NCI-H1436 (cell line): ENCODE measurements around the gene SFTPA2.
"Not testable (repeated sequence)": the region's sequence is repeated elsewhere in the genome, so short reads cannot be mapped to it uniquely, and the experiment has no call there.

Source experiments
- DNase-seq: peaks from one replicate; lab custom pipeline; 2025; lab: John Stamatoyannopoulos, UW

The SFTPA2 gene

GRCh38 chr10:79556961-79557360, 3.2 kb downstream of the SFTPA2 start:
- DNase-seq = not testable (repeated sequence)

- DNase-seq = no peak
Observed at GRCh38 chr10:79555354-79556309, 4.6 kb downstream of the SFTPA2 start.

GRCh38 chr10:79552143-79552542, 8.1 kb downstream of the SFTPA2 start:
- no peak for DNase-seq

GRCh38 chr10:79547973-79548372, 12.2 kb downstream of the SFTPA2 start:
- no peak for DNase-seq

GRCh38 chr10:79547128-79547527, 13.1 kb downstream of the SFTPA2 start:
- DNase-seq = not testable (repeated sequence)

GRCh38 chr10:79544926-79545659, 15.1 kb downstream of the SFTPA2 start:
- DNase-seq = not testable (repeated sequence)

- DNase-seq = not testable (repeated sequence)
Observed at GRCh38 chr10:79544408-79544807, 15.8 kb downstream of the SFTPA2 start.

GRCh38 chr10:79542626-79543025, 17.6 kb downstream of the SFTPA2 start:
- no peak for DNase-seq

GRCh38 chr10:79540930-79541329, 19.3 kb downstream of the SFTPA2 start:
- DNase-seq = not testable (repeated sequence)

- not testable (repeated sequence) for DNase-seq
Observed at GRCh38 chr10:79538311-79538710, 21.9 kb downstream of the SFTPA2 start.

- DNase-seq = not testable (repeated sequence)
Observed at GRCh38 chr10:79533903-79534175, 26.4 kb downstream of the SFTPA2 start.

GRCh38 chr10:79533142-79533902, 26.9 kb downstream of the SFTPA2 start:
- not testable (repeated sequence) for DNase-seq

GRCh38 chr10:79528261-79528660, 31.9 kb downstream of the SFTPA2 start:
- DNase-seq = not testable (repeated sequence)

- not testable (repeated sequence) for DNase-seq
Observed at GRCh38 chr10:79525049-79525710, 35.0 kb downstream of the SFTPA2 start.

- DNase-seq = not testable (repeated sequence)
Observed at GRCh38 chr10:79523157-79523853, 36.9 kb downstream of the SFTPA2 start.

GRCh38 chr10:79522464-79522863, 37.7 kb downstream of the SFTPA2 start:
- not testable (repeated sequence) for DNase-seq

- not testable (repeated sequence) for DNase-seq
Observed at GRCh38 chr10:79521751-79522150, 38.5 kb downstream of the SFTPA2 start.

GRCh38 chr10:79517567-79517966, 42.6 kb downstream of the SFTPA2 start:
- not testable (repeated sequence) for DNase-seq

- not testable (repeated sequence) for DNase-seq
Observed at GRCh38 chr10:79516532-79517205, 43.5 kb downstream of the SFTPA2 start.

- not testable (repeated sequence) for DNase-seq
Observed at GRCh38 chr10:79511891-79512583, 48.2 kb downstream of the SFTPA2 start, which contains the start of gene EIF5AL1. EIF5AL1 (plus strand) TSS chr10:79512533; CDS start chr10:79512650, 117 bp downstream.
